SK-N-SH treated with all-trans-retinoic acid at 6 μM for 48 hours (cell line): ENCODE results near the gene GNG14.

Experiments used
- ATAC-seq: fragments of 200-7000 bp; cut with Tn5 transposase; 3 replicates; pipeline ENCODE4 v1.9.1; 2020; ENCODE audit warnings: mild to moderate bottlenecking, moderate library complexity
- BACH2 ChIP-seq: fragments of 250-450 bp; sonication (Bioruptor Pico); IDR thresholded peaks from 2 replicates; pipeline ENCODE4 v1.9.0; 2021; ENCODE audit warnings: mild to moderate bottlenecking, borderline replicate concordance
- CSDC2 ChIP-seq: fragments of 250-450 bp; sonication (Bioruptor Pico); IDR thresholded peaks from 2 replicates; pipeline ENCODE4 v1.5.0; 2020; ENCODE audit warnings: mild to moderate bottlenecking, moderate library complexity
- ESRRG ChIP-seq: fragments of 250-450 bp; sonication (Bioruptor Pico); IDR thresholded peaks from 2 replicates; pipeline ENCODE4 v1.6.1; 2021; ENCODE audit warnings: mild to moderate bottlenecking
- GLIS3 ChIP-seq: fragments of 250-450 bp; sonication (Bioruptor Pico); IDR thresholded peaks from 2 replicates; pipeline ENCODE4 v1.5.0; 2020; ENCODE audit warnings: mild to moderate bottlenecking, moderate library complexity
- ISL1 ChIP-seq: fragments of 250-450 bp; sonication (Bioruptor Pico); IDR thresholded peaks from 2 replicates; pipeline ENCODE4 v2.1.2; 2022; ENCODE audit warnings: mild to moderate bottlenecking, moderate library complexity
- OSR1 ChIP-seq: fragments of 250-450 bp; sonication (Bioruptor Pico); IDR thresholded peaks from 2 replicates; pipeline ENCODE4 v1.8.0; 2022; ENCODE audit warnings: moderate library complexity, mild to moderate bottlenecking, inconsistent platforms
- PPARA ChIP-seq: fragments of 250-450 bp; sonication (Bioruptor Pico); IDR thresholded peaks from 2 replicates; pipeline ENCODE4 v1.5.0; 2020; ENCODE audit warnings: mild to moderate bottlenecking, borderline replicate concordance
- RARB ChIP-seq: fragments of 250-450 bp; sonication (Bioruptor Pico); IDR thresholded peaks from 2 replicates; pipeline ENCODE4 v1.8.0; 2021; ENCODE audit warnings: mild to moderate bottlenecking, moderate library complexity
- TOX ChIP-seq: fragments of 250-450 bp; sonication (Bioruptor Pico); IDR thresholded peaks from 2 replicates; pipeline ENCODE4 v1.8.0; 2021; ENCODE audit warnings: mild to moderate bottlenecking, moderate library complexity, borderline replicate concordance
- ZC3H10 ChIP-seq: fragments of 250-450 bp; sonication (Bioruptor Pico); IDR thresholded peaks from 2 replicates; pipeline ENCODE4 v1.5.1; 2021; ENCODE audit warnings: mild to moderate bottlenecking, moderate library complexity
- ZFP3 ChIP-seq: fragments of 250-450 bp; sonication (Bioruptor Pico); IDR thresholded peaks from 2 replicates; pipeline ENCODE4 v1.5.0; 2020; ENCODE audit warnings: mild to moderate bottlenecking, moderate library complexity
- ZNF565 ChIP-seq: fragments of 450-650 bp; formaldehyde crosslinking; conservative IDR thresholded peaks from 2 replicates; pipeline ENCODE4 v1.5.0; 2020; ENCODE audit warnings: low read depth, mild to moderate bottlenecking, moderate library complexity
- ZNF70 ChIP-seq: fragments of 450-650 bp; formaldehyde crosslinking; IDR thresholded peaks from 2 replicates; pipeline ENCODE4 v1.5.0; 2020; ENCODE audit warnings: mild to moderate bottlenecking, moderate library complexity
- ZNF8 ChIP-seq: fragments of 450-650 bp; formaldehyde crosslinking; IDR thresholded peaks from 2 replicates; pipeline ENCODE4 v1.5.0; 2020; ENCODE audit warnings: mild to moderate bottlenecking, moderate library complexity
- TF ChIP-seq, protein P1 (sequence below): fragments of 250-450 bp; sonication (Bioruptor Pico); IDR thresholded peaks from 2 replicates; pipeline ENCODE4 v1.5.1; 2021; ENCODE audit warnings: mild to moderate bottlenecking, moderate library complexity
- TF ChIP-seq, protein P2 (sequence below): fragments of 250-450 bp; sonication (Bioruptor Pico); IDR thresholded peaks from 2 replicates; pipeline ENCODE4 v1.8.0; 2021; ENCODE audit warnings: low read depth, mild to moderate bottlenecking, moderate library complexity, borderline replicate concordance
- TF ChIP-seq, protein P3 (sequence below): fragments of 250-450 bp; sonication (Bioruptor Pico); IDR thresholded peaks from 2 replicates; pipeline ENCODE4 v1.5.0; 2020; ENCODE audit warnings: mild to moderate bottlenecking, moderate library complexity
- TF ChIP-seq, protein P4 (sequence below): fragments of 250-450 bp; sonication (Bioruptor Pico); IDR thresholded peaks from 2 replicates; pipeline ENCODE4 v1.5.1; 2020; ENCODE audit warnings: low read depth, mild to moderate bottlenecking, moderate library complexity
- TF ChIP-seq, protein P5 (sequence below): fragments of 250-450 bp; sonication (Bioruptor Pico); IDR thresholded peaks from 2 replicates; pipeline ENCODE4 v1.8.0; 2020; ENCODE audit warnings: mild to moderate bottlenecking, moderate library complexity, borderline replicate concordance

Gene GNG14

DNA sequence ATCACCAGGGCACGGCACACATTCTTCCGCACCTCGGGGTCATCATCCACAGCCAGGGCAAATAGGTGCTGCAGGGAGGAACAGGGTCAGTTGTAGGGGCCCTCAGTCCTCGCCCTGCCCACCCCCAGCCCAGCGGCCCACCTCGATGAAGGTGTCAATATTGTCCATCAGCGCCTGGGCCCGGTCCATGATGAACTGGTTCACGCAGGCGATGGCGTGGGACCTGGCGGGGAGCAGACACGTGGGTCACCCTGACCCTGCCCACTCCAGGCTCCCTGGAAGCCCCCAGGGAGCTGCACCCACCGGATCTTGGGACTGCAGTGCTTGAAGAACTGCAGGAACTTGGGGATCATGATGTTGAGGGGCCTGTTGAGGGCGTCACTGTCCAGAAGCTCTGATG, 27.3 kb downstream of the GNG14 start:
- ATAC-seq, result no peak
- no peak for TF ChIP-seq BACH2 (CRISPR knock-in tag)
- no peak for TF ChIP-seq RARB (CRISPR knock-in tag)
- TF ChIP-seq, protein P1, sequence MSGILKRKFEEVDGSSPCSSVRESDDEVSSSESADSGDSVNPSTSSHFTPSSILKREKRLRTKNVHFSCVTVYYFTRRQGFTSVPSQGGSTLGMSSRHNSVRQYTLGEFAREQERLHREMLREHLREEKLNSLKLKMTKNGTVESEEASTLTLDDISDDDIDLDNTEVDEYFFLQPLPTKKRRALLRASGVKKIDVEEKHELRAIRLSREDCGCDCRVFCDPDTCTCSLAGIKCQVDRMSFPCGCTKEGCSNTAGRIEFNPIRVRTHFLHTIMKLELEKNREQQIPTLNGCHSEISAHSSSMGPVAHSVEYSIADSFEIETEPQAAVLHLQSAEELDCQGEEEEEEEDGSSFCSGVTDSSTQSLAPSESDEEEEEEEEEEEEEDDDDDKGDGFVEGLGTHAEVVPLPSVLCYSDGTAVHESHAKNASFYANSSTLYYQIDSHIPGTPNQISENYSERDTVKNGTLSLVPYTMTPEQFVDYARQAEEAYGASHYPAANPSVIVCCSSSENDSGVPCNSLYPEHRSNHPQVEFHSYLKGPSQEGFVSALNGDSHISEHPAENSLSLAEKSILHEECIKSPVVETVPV (CRISPR knock-in tag), result no peak
- TF ChIP-seq ISL1 (CRISPR knock-in tag), result no peak
- TF ChIP-seq TOX (CRISPR knock-in tag), result no peak
- no peak for TF ChIP-seq ZFP3
- TF ChIP-seq ESRRG (CRISPR knock-in tag), result no peak
- no peak for TF ChIP-seq ZC3H10 (CRISPR knock-in tag)
- no peak for TF ChIP-seq CSDC2 (CRISPR knock-in tag)
- TF ChIP-seq, protein P2, sequence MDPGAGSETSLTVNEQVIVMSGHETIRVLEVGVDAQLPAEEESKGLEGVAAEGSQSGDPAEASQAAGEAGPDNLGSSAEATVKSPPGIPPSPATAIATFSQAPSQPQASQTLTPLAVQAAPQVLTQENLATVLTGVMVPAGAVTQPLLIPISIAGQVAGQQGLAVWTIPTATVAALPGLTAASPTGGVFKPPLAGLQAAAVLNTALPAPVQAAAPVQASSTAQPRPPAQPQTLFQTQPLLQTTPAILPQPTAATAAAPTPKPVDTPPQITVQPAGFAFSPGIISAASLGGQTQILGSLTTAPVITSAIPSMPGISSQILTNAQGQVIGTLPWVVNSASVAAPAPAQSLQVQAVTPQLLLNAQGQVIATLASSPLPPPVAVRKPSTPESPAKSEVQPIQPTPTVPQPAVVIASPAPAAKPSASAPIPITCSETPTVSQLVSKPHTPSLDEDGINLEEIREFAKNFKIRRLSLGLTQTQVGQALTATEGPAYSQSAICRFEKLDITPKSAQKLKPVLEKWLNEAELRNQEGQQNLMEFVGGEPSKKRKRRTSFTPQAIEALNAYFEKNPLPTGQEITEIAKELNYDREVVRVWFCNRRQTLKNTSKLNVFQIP (CRISPR knock-in tag), result no peak
- TF ChIP-seq ZNF565 (CRISPR knock-in tag), result no peak
- no peak for TF ChIP-seq PPARA
- no peak for TF ChIP-seq OSR1 (CRISPR knock-in tag)
- TF ChIP-seq, all 23 proteins: peak for 0

DNA sequence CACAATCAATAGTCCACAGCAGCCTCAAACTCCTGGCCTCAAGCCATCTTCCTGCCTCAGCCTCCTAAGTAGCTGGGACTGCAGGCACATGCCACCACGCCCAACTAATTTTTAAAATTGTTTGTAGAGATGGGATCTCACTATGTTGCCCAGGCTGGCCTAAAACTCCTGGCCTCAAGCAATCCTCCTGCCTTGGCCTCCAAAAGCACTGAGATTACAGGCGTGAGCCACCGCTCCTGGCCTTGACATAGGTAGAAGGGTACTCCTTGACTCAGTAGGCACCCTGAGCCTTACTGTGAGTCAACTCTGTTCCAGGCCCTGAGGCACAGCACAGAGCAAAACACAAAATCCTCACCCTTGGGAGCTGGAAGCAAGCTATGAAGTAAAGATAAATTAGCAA, 28.1 kb downstream of the GNG14 start:
- no peak for ATAC-seq
- no peak for TF ChIP-seq ZNF70 (CRISPR knock-in tag)
- TF ChIP-seq, protein P3, sequence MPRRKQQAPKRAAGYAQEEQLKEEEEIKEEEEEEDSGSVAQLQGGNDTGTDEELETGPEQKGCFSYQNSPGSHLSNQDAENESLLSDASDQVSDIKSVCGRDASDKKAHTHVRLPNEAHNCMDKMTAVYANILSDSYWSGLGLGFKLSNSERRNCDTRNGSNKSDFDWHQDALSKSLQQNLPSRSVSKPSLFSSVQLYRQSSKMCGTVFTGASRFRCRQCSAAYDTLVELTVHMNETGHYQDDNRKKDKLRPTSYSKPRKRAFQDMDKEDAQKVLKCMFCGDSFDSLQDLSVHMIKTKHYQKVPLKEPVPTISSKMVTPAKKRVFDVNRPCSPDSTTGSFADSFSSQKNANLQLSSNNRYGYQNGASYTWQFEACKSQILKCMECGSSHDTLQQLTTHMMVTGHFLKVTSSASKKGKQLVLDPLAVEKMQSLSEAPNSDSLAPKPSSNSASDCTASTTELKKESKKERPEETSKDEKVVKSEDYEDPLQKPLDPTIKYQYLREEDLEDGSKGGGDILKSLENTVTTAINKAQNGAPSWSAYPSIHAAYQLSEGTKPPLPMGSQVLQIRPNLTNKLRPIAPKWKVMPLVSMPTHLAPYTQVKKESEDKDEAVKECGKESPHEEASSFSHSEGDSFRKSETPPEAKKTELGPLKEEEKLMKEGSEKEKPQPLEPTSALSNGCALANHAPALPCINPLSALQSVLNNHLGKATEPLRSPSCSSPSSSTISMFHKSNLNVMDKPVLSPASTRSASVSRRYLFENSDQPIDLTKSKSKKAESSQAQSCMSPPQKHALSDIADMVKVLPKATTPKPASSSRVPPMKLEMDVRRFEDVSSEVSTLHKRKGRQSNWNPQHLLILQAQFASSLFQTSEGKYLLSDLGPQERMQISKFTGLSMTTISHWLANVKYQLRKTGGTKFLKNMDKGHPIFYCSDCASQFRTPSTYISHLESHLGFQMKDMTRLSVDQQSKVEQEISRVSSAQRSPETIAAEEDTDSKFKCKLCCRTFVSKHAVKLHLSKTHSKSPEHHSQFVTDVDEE (CRISPR knock-in tag), result no peak
- TF ChIP-seq, protein P1 (CRISPR knock-in tag), result no peak
- no peak for TF ChIP-seq ZC3H10 (CRISPR knock-in tag)
- TF ChIP-seq ZNF8 (CRISPR knock-in tag), result no peak
- TF ChIP-seq, protein P4, sequence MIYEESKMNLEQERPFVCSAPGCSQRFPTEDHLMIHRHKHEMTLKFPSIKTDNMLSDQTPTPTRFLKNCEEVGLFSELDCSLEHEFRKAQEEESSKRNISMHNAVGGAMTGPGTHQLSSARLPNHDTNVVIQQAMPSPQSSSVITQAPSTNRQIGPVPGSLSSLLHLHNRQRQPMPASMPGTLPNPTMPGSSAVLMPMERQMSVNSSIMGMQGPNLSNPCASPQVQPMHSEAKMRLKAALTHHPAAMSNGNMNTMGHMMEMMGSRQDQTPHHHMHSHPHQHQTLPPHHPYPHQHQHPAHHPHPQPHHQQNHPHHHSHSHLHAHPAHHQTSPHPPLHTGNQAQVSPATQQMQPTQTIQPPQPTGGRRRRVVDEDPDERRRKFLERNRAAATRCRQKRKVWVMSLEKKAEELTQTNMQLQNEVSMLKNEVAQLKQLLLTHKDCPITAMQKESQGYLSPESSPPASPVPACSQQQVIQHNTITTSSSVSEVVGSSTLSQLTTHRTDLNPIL (CRISPR knock-in tag), result no peak

DNA sequence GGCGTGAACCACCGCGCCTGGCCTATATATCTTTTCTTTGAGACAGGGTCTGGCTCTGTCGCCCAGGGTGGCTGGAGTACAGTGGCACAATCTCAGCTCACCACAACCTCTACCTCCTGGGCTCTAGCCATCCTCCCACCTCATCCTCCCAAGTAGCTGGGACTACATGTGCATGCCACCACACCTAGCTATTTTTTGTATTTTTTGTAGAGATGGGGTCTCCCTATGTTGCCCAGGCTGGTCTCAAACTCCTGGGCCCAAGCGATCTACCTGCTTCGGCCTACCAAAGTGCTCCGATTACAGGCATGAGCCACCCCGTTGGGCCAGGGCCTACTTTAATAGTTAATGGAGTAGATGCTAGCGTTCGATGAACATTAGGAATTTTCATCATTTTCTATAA, 32.5 kb downstream of the GNG14 start:
- TF ChIP-seq ZNF8 (CRISPR knock-in tag) (no peak), ESRRG (CRISPR knock-in tag) (no peak), ZFP3 (no peak), GLIS3 (CRISPR knock-in tag) (no peak)
- TF ChIP-seq, protein P5, sequence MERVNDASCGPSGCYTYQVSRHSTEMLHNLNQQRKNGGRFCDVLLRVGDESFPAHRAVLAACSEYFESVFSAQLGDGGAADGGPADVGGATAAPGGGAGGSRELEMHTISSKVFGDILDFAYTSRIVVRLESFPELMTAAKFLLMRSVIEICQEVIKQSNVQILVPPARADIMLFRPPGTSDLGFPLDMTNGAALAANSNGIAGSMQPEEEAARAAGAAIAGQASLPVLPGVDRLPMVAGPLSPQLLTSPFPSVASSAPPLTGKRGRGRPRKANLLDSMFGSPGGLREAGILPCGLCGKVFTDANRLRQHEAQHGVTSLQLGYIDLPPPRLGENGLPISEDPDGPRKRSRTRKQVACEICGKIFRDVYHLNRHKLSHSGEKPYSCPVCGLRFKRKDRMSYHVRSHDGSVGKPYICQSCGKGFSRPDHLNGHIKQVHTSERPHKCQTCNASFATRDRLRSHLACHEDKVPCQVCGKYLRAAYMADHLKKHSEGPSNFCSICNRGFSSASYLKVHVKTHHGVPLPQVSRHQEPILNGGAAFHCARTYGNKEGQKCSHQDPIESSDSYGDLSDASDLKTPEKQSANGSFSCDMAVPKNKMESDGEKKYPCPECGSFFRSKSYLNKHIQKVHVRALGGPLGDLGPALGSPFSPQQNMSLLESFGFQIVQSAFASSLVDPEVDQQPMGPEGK (CRISPR knock-in tag), result no peak
- ATAC-seq, result no peak
